H9 (cell line): ENCODE measurements around the gene RAD51. TPM values are rescaled to one million over a fixed set of nuclear protein-coding genes. Genes with fewer than 3 reads are reported as not detected.

Experiments
- DNase-seq: peaks from one replicate; pipeline ENCODE4 v3.0.0-alpha.2; 2017
- H2AFZ ChIP-seq: one replicate; pipeline ENCODE4 v1.6.1; 2013; ENCODE audit warnings: mild to moderate bottlenecking, low read length, control low read depth, moderate library complexity
- H2AK5ac ChIP-seq: 2 replicates; pipeline ENCODE4 v1.6.1; 2013; ENCODE audit warnings: low read length, control low read depth, mixed read lengths; ENCODE audit not compliant: insufficient read length
- H2BK120ac ChIP-seq: one replicate; pipeline ENCODE4 v1.6.1; 2013; ENCODE audit warnings: low read depth, mild to moderate bottlenecking, low read length, control low read depth, inconsistent platforms; ENCODE audit not compliant: poor library complexity, severe bottlenecking
- H2BK12ac ChIP-seq: 2 replicates; pipeline ENCODE4 v1.6.1; 2013; ENCODE audit warnings: low read length, control low read depth, mixed read lengths, low read depth; ENCODE audit not compliant: insufficient read length
- H2BK15ac ChIP-seq: 2 replicates; pipeline ENCODE4 v1.6.1; 2013; ENCODE audit warnings: low read depth, low read length, control low read depth
- H2BK20ac ChIP-seq: one replicate; pipeline ENCODE4 v1.6.1; 2013; ENCODE audit warnings: low read depth, mild to moderate bottlenecking, low read length, control low read depth, inconsistent platforms; ENCODE audit not compliant: poor library complexity, severe bottlenecking
- H2BK5ac ChIP-seq: 2 replicates; pipeline ENCODE4 v1.6.1; 2013; ENCODE audit warnings: low read length, control low read depth, mixed read lengths; ENCODE audit not compliant: insufficient read length
- H3K14ac ChIP-seq: 2 replicates; pipeline ENCODE4 v1.6.1; 2013; ENCODE audit warnings: low read length, control low read depth; ENCODE audit not compliant: insufficient read depth
- H3K18ac ChIP-seq: 2 replicates; pipeline ENCODE4 v1.6.1; 2013; ENCODE audit warnings: low read depth, mild to moderate bottlenecking, mixed read lengths, low read length, control low read depth; ENCODE audit not compliant: insufficient read length
- H3K23ac ChIP-seq: 2 replicates; pipeline ENCODE4 v1.6.1; 2013; ENCODE audit warnings: low read length, control low read depth, mixed read lengths, low read depth; ENCODE audit not compliant: insufficient read length
- H3K23me2 ChIP-seq: 2 replicates; pipeline ENCODE4 v1.6.1; 2013; ENCODE audit warnings: low read depth, mild to moderate bottlenecking, mixed read lengths, low read length, control low read depth; ENCODE audit not compliant: insufficient read length, poor library complexity, severe bottlenecking
- H3K27ac ChIP-seq: 2 replicates; pipeline ENCODE4 v1.5.1; 2013; ENCODE audit warnings: low read length, control low read depth, mixed read lengths, low read depth; ENCODE audit not compliant: insufficient read length
- H3K27me3 ChIP-seq: 2 replicates; pipeline ENCODE4 v1.6.1; 2013; ENCODE audit warnings: low read length, control low read depth, inconsistent platforms; ENCODE audit not compliant: insufficient read depth
- H3K4ac ChIP-seq: 2 replicates; pipeline ENCODE4 v1.6.1; 2013; ENCODE audit warnings: low read depth, mild to moderate bottlenecking, control low read depth, inconsistent platforms, low read length, moderate library complexity
- H3K4me1 ChIP-seq: 2 replicates; pipeline ENCODE4 v1.6.1; 2013; ENCODE audit warnings: low read length, control low read depth, inconsistent platforms; ENCODE audit not compliant: insufficient read depth
- H3K4me2 ChIP-seq: 2 replicates; pipeline ENCODE4 v1.6.1; 2013; ENCODE audit warnings: low read length, control low read depth, mixed read lengths; ENCODE audit not compliant: insufficient read length, insufficient read depth
- H3K56ac ChIP-seq: 2 replicates; pipeline ENCODE4 v1.6.1; 2013; ENCODE audit warnings: low read depth, mild to moderate bottlenecking, mixed read lengths, low read length, control low read depth; ENCODE audit not compliant: insufficient read length
- H3K79me1 ChIP-seq: 2 replicates; pipeline ENCODE4 v1.6.1; 2013; ENCODE audit warnings: low read depth, mild to moderate bottlenecking, moderate library complexity, low read length, control low read depth, inconsistent platforms; ENCODE audit not compliant: insufficient read depth, poor library complexity, severe bottlenecking
- H3K79me2 ChIP-seq: 2 replicates; pipeline ENCODE4 v1.6.1; 2013; ENCODE audit warnings: low read length, control low read depth, inconsistent platforms; ENCODE audit not compliant: insufficient read depth
- H3K9ac ChIP-seq: 2 replicates; pipeline ENCODE4 v1.6.1; 2013; ENCODE audit warnings: low read length, control low read depth, mixed read lengths; ENCODE audit not compliant: insufficient read length; ENCODE audit errors: extremely low read depth
- H3K9me3 ChIP-seq: one replicate; pipeline ENCODE4 v1.6.1; 2013; ENCODE audit warnings: low read depth, low read length, inconsistent platforms; ENCODE audit not compliant: control insufficient read depth
- H3T11ph ChIP-seq: one replicate; pipeline ENCODE4 v1.6.1; 2013; ENCODE audit warnings: mild to moderate bottlenecking, low read length, control low read depth, inconsistent platforms
- H4K20me1 ChIP-seq: one replicate; pipeline ENCODE4 v1.6.1; 2013; ENCODE audit not compliant: control insufficient read depth, insufficient read length, insufficient read depth
- H4K5ac ChIP-seq: 2 replicates; pipeline ENCODE4 v1.6.1; 2013; ENCODE audit warnings: low read depth, mild to moderate bottlenecking, mixed read lengths, low read length, control low read depth; ENCODE audit not compliant: insufficient read length
- H4K8ac ChIP-seq: replicated peaks from 2 replicates; pipeline ENCODE4 v1.6.1; 2013; ENCODE audit warnings: low read length, control low read depth, mixed read lengths, low read depth; ENCODE audit not compliant: insufficient read length
- H4K91ac ChIP-seq: 2 replicates; pipeline ENCODE4 v1.6.1; 2013; ENCODE audit warnings: low read depth, mild to moderate bottlenecking, moderate library complexity, mixed read lengths, low read length, control low read depth; ENCODE audit not compliant: insufficient read length
- H3K27ac Mint-ChIP-seq, 3 experiments: 2 replicates in 2 of 3; 3 replicates in 1 of 3; pipeline ENCODE4 v1.8.0; 2020 to 2021; ENCODE audit warnings: mixed read lengths in 3 of 3, mild to moderate bottlenecking in 1 of 3, moderate library complexity in 1 of 3
- H3K27me3 Mint-ChIP-seq: 2 replicates; pipeline ENCODE4 v1.8.0; 2021; ENCODE audit warnings: low read depth, mild to moderate bottlenecking, moderate library complexity, mixed read lengths
- H3K36me3 Mint-ChIP-seq, 3 experiments: 2 replicates in 2 of 3; 3 replicates in 1 of 3; pipeline ENCODE4 v1.8.0; 2020 to 2021; ENCODE audit warnings: low read depth in 3 of 3, mixed read lengths in 3 of 3; ENCODE audit not compliant: insufficient read depth in 1 of 3
- H3K4me1 Mint-ChIP-seq, 2 experiments: 2 replicates each; pipeline ENCODE4 v1.8.0; 2020; ENCODE audit warnings: mixed read lengths in 2 of 2
- H3K4me3 Mint-ChIP-seq, 2 experiments: 2 replicates in 1 of 2; 3 replicates in 1 of 2; pipeline ENCODE4 v1.8.0; 2020 to 2021; ENCODE audit warnings: mild to moderate bottlenecking in 2 of 2, mixed read lengths in 2 of 2, moderate library complexity in 1 of 2
- H3K9me3 Mint-ChIP-seq, 2 experiments: 2 replicates in 1 of 2; 3 replicates in 1 of 2; pipeline ENCODE4 v1.8.0; 2020; ENCODE audit warnings: mild to moderate bottlenecking in 2 of 2, mixed read lengths in 2 of 2, moderate library complexity in 1 of 2
- CTCF ChIP-seq: fragments of 200-600 bp; sonication (generic); conservative IDR thresholded peaks from 3 replicates; pipeline ENCODE4 v1.8.0; 2021; ENCODE audit warnings: antibody characterized with exemption, mild to moderate bottlenecking
- whole genome bisulfite sequencing: extraction: QIAGEN DNeasy Blood & Tissue Kit; methylation state at CpG from one replicate; pipeline ENCODE4 v1.1.7; 2013; ENCODE audit warnings: missing lambda C conversion rate, low lambda C conversion rate, mixed read lengths; ENCODE audit not compliant: insufficient read length; ENCODE audit errors: extremely low coverage; 5-methylcytosine and 5-hydroxymethylcytosine counted together
- total RNA-seq: library from RNA; stranded (reverse); gene quantifications from 2 replicates; pipeline ENCODE4 v1.2.1, GENCODE V29; 2021

The RAD51 gene
- total RNA-seq, 1 experiment from 2014 or later, result 39.2 TPM

GRCh38 chr15:40771242-40771641, 76.3 kb downstream of the RAD51 start:
- no peaks in the 10 kb centered on the region for H3K9me3 Mint-ChIP-seq
- H3K4me3 Mint-ChIP-seq, result no peak overlapping the region
- Histone ChIP-seq H3K4me2 (no peak overlapping the region), H3K4ac (no peak overlapping the region), H2BK20ac (no peak overlapping the region), H4K91ac (no peak overlapping the region), H3K23ac (no peak overlapping the region), H3K14ac (no peak overlapping the region), H3K27ac (no peak overlapping the region), H3K9ac (no peak overlapping the region), H3T11ph (no peak overlapping the region), H3K56ac (no peak overlapping the region), H3K79me1 (no peaks in the 10 kb centered on the region), H2AFZ (no peak overlapping the region), H3K27me3 (no peaks in the 10 kb centered on the region), H2AK5ac (no peak overlapping the region), H2BK12ac (no peak overlapping the region), H3K4me1 (peaks cover under 1% of the 10 kb centered on the region; the same call in 1 of the 2 replicates), H2BK5ac (no peak overlapping the region), H3K79me2 (no peaks in the 10 kb centered on the region), H4K20me1 (no peaks in the 10 kb centered on the region), H2BK120ac (no peak overlapping the region), H4K8ac (no peak overlapping the region), H2BK15ac (no peak overlapping the region), H3K9me3 (no peaks in the 10 kb centered on the region), H3K23me2 (no peaks in the 10 kb centered on the region), H4K5ac (no peak overlapping the region), H3K18ac (no peak overlapping the region)
- peaks cover 10 to 11% of the 10 kb centered on the region in 2 experiments for H3K4me1 Mint-ChIP-seq
- no peak for DNase-seq
- no CpG with 5 or more reads among the region's 5 CpGs for WGBS
- peak overlapping the region in 1 of 3 experiments; percentile 87; a peak in 1 of 7 replicates for H3K27ac Mint-ChIP-seq
- H3K36me3 Mint-ChIP-seq, result peaks cover 7 to 40% (median 19%) of the 10 kb centered on the region in 3 experiments; a peak in 6 of 7 replicates
- TF ChIP-seq CTCF, result no peak
- no peaks in the 10 kb centered on the region; the same call in 1 of the 2 replicates for H3K27me3 Mint-ChIP-seq
